HG03457 (cell line): Measurements from ENCODE around the gene EFEMP1.

Source experiments
- ATAC-seq: cut with Tn5 transposase; IDR thresholded peaks from one replicate; pipeline ENCODE4 v1.9.1; 2021; ENCODE audit warnings: moderate number of reproducible peaks; ENCODE audit not compliant: unreplicated experiment

EFEMP1 gene

DNA sequence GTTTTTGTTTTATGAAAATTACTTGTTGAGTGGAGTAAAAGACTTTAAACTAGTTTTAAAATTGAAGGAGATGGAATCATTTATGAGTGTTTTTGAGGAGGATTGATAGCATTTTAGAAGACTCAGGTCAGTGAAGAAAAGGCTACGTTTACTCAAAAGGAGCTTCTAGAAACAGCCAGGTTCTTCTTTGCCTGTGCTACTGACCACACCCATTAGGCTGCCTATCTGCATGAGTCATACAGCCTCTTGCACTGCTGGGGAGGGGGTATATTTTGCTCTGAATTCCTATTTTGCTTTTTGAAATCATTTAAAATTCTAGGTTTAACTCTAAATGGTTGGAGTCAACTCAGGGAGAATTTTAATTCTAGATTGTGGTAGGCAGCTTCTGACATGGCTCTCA lies 22.3 kb downstream of the EFEMP1 start:
- ATAC-seq, result no peak

DNA sequence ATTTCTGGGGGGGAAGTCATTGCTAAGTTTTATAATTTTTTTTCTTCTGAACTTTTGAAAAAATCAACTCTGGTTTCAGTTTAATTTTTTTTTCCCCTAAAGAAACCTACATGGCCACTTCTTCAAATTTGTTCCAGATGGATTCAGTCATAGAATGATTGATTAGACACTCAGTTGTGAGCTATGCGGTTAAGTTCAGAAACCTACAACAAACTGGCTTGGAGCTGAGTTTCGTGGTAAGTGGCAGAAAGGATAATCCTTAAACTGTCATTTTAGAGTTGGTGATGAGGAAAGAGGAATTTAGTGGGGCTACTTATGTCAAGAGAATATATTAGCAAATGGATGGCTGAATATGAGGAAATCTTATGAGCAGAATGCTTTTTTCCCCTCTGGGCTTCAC lies 23.7 kb downstream of the EFEMP1 start:
- ATAC-seq, result no peak

DNA sequence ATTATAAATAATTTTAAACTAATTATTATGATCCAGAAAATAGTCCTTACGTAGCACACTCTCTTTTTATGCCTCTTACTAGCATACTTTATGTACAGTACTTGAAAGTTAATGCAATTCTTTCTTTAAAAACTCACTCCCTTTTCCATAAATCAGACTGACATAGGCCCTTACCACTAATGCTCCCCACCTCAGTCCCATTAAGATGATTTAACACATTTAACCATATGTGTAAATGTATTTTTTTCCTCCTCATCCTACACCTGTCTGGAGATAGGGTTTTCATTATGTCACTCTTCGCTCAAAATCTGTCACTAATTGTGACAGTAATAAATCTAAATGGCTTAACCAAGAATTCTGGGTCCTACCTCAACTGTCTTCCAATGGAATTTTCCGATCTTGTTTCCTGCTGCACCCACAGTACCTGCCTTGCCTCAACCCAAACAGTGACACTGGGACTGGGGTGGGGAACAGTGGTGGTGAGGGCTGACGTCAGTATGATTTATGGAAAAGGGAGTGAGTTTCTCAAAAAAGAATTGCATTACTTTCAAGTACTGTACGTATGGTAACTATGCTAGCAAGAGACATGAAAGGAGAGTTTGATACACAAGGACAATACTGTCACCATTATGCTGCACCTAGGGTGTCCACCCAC lies 25.1 kb downstream of the EFEMP1 start:
- ATAC-seq, result no peak

DNA sequence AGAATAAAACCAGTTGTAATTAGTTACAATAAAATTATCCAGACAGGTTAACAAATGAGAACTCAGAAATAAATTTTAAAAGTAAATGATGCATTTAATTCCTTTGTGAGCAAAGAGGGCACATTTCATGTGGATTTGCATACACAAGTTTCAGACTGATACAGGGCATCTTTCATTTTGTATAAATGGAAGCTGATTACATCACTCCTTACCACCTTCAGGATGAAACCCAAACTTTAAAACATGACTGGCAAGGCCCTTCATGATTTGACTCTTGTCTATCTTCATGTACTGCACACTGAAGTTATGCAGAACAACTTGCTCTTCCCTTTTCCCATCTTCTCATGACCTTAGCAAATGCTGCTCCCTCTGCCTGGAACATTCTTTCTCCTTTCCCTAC lies 26.9 kb downstream of the EFEMP1 start:
- no peak for ATAC-seq

DNA sequence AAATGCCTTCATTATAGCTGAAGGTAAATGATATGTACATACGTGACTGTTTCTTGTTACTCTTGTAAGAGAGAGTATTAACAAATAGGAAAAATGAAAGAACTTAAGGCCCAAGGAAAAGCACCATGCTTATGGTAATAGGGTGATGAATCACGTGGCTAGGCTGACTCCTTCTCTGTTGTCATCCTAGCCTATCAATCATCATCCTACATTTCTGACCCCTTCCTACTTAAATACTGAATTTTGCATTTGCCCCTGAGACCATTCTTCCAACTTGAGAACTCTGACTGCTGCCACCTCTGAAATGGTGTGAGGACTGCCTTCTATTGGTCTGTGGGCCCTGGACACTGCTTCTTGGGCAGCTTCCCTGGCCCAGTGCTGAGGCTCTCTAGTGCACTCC lies 28.9 kb downstream of the EFEMP1 start:
- ATAC-seq, result no peak

DNA sequence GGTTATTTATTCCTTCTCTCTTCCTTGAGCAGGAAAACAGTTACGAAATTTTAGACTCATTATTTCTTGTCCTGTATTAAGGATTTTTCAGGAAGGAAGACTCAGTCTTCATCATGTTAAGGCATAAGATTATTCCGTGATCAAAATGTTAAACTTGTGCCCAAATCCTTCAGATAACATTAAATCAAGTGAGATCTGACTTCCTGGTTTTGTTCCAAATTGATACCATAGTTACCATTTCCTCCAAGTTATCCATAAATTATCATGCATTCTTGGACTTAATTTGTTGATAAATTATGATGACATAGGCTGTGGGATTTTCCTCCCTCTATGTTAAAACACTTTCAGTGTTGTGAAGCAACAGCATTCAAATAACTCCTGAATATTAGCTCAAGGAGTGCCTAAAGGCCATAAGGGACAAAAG lies 31.9 kb downstream of the EFEMP1 start:
- ATAC-seq, result no peak

DNA sequence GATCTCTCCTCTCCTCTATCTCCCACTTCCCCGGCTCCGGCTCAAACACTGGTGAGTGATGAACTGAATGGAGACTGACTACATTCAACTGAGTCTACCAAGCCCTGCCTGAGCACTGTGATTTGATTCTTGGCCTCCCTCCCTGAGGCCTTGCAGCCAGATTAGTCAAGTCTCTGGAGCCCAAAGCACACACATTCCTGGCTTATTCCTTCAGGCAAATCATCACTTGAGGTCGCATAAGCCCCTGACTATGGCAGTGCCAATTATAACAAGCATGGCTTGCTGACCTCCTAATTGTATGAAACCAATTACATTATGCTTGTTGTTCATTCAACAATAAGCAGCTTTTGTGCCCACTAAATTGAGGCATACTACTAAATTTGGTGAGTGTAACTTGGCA lies 34.6 kb downstream of the EFEMP1 start:
- no peak for ATAC-seq

DNA sequence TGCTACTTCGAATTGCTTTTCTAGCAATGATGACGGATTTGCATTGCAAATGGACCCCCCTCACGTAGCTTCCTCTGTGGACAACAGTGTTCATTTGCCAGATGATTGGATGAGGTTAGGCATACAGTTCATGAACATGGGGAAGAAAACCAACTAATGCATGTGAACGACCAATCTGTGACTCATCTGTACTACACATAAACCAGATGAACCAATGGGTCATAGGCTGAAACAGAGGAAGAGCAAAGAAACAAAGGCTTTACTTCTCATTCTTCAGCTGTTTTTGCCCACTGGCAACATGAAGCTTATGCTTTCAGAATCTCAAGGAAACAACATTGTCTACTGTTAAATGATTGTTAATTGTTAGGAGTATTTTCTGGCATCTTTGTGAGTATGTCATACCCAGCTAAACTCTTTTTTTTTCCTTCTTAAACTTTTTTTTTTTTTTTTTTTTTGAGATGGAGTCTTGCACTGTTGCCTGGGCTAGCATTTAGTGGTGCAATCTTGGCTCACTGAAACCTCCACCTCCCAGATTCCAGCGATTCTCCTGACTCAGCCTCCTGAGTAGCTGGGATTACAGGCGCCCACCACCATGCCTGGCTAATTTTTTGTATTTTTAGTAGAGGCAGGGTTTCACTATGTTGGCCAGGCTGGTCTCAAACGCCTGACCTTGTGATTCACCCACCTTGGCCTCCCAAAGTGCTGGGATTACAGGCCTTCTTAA lies 35.5 kb downstream of the EFEMP1 start:
- ATAC-seq, result no peak

DNA sequence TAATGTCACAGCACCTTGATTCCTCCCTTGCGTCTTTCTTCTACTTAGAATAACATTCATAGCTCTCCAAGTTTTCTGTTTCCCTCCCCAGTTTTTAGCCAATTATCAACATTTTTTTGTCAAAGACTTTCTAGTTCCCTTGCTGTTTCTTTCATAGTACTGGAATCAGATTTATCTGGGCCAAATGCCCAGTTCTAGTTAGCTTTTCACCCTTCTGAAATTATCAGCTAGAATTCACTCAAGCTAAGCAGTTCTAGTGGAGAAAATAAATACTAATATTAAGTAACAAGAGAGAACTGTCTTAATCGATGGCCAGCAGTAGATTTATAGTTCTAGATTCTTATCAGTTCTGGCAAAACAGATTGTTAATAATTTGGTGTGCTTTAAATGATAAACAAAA lies 36.2 kb downstream of the EFEMP1 start:
- ATAC-seq, result no peak

DNA sequence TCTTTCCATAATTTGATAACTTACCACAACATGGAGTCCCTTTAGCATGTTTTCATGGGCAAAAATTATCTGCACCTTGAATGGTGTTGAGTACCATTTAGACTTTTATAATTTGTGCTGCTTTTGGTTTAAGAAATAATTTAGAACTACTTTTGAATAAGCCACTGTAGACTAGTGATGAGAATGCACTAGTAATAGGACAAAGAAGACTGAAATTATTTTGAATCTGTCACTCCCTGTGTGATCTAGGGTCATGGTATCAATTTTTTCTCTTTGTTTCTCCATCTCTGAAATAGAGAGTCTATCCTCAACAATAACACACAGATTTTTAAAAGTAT lies 37.7 kb downstream of the EFEMP1 start:
- ATAC-seq, result no peak

DNA sequence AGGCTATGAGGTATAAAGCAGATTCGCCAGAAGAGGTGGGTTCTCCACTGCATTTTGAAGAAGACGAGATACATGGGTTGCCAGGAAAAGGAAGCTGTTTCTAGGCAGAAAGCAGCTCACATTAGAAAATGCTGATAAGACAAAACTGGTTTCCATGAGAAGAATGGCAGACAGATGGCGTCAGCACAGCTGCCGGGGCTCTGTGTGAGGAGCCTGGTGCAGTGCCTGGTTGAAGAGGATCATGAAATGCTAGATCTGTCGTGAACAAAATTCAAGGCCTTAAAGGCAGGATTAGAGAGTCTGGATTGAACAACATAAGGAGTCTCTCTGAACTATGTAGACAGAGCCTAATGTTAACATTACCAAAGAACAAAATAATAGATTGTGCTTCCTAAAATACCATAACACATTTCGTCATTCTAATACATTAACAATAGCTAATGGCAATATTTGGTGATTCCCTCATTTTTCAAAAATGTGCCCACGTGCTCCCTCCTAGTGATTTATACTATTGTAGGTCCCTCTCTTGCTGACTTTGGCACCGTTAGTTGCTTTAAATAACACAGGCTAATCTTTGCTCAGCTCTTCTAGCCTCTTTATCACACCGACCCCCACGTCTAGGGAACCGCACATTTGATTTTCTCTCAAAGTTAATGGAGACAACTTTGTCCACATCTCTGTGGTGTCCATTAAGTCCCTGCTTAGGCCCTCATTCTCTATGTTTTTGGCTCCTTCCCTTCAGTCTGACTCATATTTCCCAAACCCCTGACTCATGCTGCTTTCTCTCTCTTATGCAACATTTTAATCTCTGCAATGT lies 38.2 kb downstream of the EFEMP1 start:
- ATAC-seq, result no peak

DNA sequence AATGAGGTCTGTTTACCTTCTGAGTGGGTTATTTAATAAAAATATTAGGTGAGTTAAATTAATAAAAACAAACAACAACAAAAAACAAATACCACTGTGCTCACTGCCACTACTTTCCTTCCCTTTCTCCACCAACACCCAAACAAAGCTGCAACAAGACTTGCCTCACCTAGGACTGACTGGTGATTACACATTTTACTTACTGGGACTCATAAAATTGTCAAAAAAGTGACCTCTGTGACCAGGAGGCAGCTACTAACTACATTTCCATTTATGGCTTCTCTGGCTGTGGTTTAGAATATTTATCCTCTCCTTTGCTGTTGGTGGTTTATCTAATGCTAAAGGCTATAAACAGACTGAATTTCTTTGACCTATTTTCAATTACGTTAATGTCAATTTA lies 39.8 kb downstream of the EFEMP1 start:
- no peak for ATAC-seq

DNA sequence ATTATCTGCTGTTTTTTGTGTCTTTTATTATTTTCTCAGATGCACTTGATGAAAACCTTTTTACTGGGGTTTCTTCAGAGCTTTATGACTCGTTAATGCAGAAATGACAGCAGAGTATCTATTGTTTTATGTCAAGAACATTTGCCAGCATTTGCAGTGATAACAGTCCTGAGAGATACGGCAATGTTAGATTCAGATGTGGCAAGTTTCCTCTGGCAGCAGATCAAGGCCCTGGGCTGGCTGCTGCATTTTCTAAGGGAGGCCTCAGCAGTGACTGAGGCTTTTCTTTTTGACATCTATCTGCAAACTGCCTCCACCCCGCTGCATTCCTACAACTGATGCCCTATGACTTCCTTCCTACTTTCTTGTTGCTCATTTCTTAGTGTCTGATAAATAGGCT lies 40.2 kb downstream of the EFEMP1 start:
- no peak for ATAC-seq

DNA sequence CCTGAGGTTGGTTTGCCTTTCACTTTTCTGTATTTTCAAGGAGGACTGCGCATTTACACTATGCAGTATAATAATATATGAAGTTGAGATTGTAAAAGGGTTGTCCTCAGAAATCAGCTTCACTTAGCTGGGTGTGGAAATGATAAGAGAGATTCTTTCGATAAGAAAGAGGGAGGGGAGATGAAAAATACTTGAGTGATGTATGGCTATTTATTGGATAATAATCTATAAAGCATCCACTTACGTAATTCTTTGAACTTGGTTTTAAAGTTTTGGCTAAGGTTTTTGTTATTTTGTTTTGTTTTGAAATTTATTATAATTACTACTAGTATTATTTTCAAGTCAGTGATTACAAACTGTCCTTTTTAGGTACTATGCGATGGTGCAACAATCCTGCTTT lies 40.6 kb downstream of the EFEMP1 start:
- ATAC-seq, result no peak

DNA sequence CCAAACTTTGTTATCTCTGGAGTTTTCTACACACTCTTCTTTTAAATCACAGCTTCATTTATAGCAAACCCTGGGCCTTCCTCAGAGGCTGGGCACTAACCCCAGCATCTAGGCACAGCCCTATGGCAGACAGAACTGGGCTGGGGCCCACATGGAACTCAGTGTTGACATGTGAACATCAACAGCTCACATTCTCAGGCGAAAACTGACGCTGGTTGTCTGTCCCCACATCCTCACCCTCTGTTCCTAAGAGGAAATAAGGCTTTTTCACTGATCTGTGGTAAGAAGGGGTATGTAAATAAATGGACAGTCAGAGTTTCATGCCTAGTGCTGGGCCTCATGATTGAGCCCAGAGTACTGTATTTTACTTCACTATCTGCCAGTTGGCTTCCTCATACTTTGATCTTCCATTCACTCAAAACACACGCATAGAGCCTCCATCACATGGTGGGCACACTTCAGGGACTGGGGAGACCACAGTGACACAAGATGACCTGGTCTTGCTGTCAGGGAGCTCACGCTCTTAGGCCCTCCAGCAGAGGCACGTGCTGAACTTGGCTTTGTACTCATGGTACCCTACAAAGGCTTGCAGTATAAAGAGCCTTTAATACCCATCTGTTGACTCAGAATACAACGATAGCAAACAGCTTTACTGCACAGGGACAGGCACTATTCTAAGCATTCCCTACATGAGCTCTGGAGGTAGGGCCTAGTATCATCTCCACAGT lies 43.0 kb downstream of the EFEMP1 start:
- ATAC-seq, result no peak

DNA sequence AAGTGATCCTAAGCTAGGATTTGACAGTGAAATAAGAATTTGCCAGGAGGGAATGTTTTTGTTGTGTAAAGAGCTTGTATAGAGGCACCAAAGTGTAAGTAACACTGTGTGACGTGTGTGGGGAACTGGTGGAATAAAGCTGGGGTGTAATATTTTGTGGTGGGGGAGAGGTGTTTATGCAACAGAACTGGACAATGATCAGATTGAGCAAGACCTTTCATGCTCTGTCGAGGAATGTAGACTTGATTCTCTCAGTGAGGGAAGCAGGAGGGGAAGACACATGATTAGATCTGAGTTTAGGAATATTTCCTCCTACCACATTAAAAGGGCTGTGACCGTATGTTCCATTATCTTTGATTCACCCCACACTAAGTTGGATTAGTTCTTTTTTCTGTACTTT lies 43.6 kb downstream of the EFEMP1 start:
- no peak for ATAC-seq

DNA sequence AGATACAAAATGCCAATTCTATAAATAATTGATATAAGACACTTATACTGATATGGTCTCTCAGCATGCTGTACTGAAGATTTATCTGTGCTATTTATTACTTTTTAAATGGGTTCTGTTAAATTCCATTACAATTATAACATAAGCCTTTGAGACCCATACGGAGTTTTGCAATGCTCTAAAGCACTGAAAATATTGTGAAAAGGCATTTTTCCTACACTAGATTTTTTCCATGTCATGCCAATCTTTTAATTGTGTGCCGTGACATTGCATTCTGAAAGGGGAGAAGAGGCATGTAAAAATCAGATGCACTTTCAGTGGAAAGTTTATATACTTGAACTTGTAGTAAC lies 46.5 kb downstream of the EFEMP1 start:
- ATAC-seq, result no peak

DNA sequence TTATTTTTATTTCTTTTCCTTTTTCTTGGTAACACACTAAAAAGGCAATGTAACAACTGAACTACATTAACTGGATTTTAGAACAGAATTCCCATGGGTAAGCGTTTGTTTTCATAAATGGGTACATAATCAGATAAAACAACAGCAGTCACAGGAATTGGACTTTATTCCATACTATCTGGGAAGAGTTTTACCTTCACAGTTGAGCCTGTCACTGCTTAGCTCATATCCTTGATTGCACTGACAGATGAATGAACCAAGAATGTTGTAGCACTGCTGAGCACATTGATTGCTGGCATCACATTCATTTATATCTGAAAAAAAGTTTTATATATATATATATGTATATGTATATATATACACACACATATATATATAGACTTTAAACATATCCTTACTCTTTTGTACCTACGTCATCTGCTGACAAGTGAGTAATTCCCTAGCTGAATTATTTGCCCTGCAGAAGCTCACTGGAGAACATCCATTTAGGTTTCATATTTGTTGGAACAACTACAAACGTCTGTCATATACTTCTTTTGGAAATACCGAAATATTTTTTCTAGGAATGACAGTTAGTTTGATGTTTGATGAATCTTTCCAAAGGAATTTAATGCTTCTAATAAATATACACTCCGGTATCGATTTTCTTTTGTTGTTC lies 47.0 kb downstream of the EFEMP1 start:
- ATAC-seq, result no peak

DNA sequence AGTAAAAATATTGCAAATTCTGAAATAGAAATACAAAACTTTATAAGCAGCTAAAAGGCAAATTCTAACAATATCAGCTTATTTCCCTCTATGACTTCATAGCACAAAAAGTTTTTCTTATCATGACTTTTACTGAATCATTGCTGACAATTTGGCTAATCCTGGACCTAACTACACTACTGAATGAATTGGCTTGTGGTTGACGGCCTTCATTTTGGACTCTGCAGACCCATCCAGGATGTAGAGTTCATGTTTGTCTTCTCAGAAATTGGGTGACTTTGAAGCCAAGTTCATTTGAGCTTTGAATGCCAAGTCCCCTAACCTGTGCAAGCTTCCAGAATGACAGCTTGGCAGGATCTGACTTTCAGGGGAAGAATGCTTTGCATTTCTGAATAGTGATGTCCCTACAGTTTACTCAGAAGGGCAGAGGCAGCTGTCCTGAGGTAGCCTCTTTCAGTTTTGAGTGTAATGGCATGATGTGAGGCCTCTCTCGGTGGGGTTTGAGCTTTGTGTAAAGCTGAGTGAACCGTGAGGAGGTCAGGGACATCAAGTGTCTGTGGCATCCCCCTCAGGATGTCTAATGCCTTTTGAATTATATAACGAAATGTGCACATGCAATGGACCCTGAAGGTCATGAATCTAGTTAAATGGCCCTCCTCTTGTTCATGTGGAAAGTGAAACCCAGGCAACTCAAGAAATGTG lies 48.0 kb downstream of the EFEMP1 start:
- no peak for ATAC-seq

DNA sequence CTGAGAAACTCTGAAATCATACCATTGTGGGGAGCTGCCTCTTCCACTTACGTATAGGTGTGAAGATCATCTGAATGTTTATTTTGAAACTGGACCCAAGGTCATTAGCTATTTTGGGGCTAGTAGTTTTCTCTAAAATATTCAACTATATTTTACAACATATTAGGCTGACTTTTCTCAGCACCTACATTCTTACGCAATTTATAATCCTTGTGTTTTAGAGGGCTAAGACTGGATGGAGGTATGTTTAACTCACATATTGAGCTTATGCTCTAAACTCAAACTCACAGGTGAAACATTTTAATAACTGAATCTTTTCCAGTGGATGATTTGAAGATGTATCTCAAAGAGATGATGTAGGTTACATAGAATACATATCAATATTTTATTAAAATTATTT lies 49.2 kb downstream of the EFEMP1 start:
- no peak for ATAC-seq
